Caco-2 (cell line): ENCODE measurements around the gene IQGAP2. TPM values are rescaled to one million over a fixed set of nuclear protein-coding genes. Genes with fewer than 3 reads are reported as not detected.
A peak's percentile ranks its signal among the peaks of the same experiment; 100 is the strongest.

Experiments used
- BruUV-seq: library from RNA; stranded (reverse); fragments of 400-500 nt; replicated peaks from 2 replicates; lab custom pipeline; 2021; lab: Mats Ljungman, UMichigan
- CTCF ChIA-PET: fragments of 300-600 bp; sonication (Branson Sonifier 250); formaldehyde crosslinking; loops from one replicate; lab custom pipeline; 2022; ENCODE audit warnings: antibody characterized with exemption; lab: Charles Lee
- POLR2A ChIA-PET: fragments of 300-600 bp; sonication (Branson Sonifier 250); formaldehyde crosslinking; loops from one replicate; lab custom pipeline; 2022; ENCODE audit warnings: antibody characterized with exemption; lab: Charles Lee
- DNase-seq, 2 experiments: peaks; one replicate each; pipeline versions ENCODE4 v3.0.0 to v3.0.0-alpha.2; 2020 to 2022
- H3K27me3 ChIP-seq: replicated peaks from 2 replicates; pipeline ENCODE4 v1.6.0; 2011; ENCODE audit warnings: low read length; ENCODE audit not compliant: control insufficient read depth, insufficient read depth
- H3K36me3 ChIP-seq: 2 replicates; pipeline ENCODE4 v1.5.1; 2011; ENCODE audit warnings: low read length; ENCODE audit not compliant: control insufficient read depth, insufficient read depth
- H3K4me1 ChIP-seq: fragments of 250-450 bp; sonication (Bioruptor Pico); 2 replicates; pipeline ENCODE4 v1.5.1; 2020; ENCODE audit warnings: mild to moderate bottlenecking
- H3K4me3 ChIP-seq: 2 replicates; pipeline ENCODE4 v1.5.1; 2011; ENCODE audit warnings: low read depth, mild to moderate bottlenecking, control low read depth, low read length
- H3K9me3 ChIP-seq: fragments of 250-450 bp; sonication (Bioruptor Pico); 2 replicates; pipeline ENCODE4 v1.5.1; 2020; ENCODE audit warnings: mild to moderate bottlenecking, moderate library complexity
- H3K27ac Mint-ChIP-seq: one replicate; pipeline ENCODE4 v1.8.0; 2022; ENCODE audit warnings: mixed read lengths; ENCODE audit not compliant: unreplicated experiment
- H3K27me3 Mint-ChIP-seq: one replicate; pipeline ENCODE4 v1.8.0; 2022; ENCODE audit warnings: mixed read lengths; ENCODE audit not compliant: insufficient read depth, unreplicated experiment
- H3K36me3 Mint-ChIP-seq: one replicate; pipeline ENCODE4 v1.8.0; 2022; ENCODE audit warnings: mild to moderate bottlenecking, mixed read lengths; ENCODE audit not compliant: insufficient read depth, unreplicated experiment
- H3K4me1 Mint-ChIP-seq: one replicate; pipeline ENCODE4 v1.8.0; 2022; ENCODE audit warnings: low read depth, mixed read lengths; ENCODE audit not compliant: unreplicated experiment
- H3K4me3 Mint-ChIP-seq: one replicate; pipeline ENCODE4 v1.8.0; 2022; ENCODE audit warnings: mild to moderate bottlenecking, moderate library complexity, mixed read lengths; ENCODE audit not compliant: unreplicated experiment
- H3K9me3 Mint-ChIP-seq: one replicate; pipeline ENCODE4 v1.8.0; 2022; ENCODE audit warnings: mixed read lengths; ENCODE audit not compliant: unreplicated experiment
- intact Hi-C: fragments of 100-400 bp; cut with micrococcal nuclease; formaldehyde crosslinking; loops from one replicate; pipeline ENCODE4 v1.10.0; 2022; ENCODE audit not compliant: unreplicated experiment
- total RNA-seq: library from RNA; stranded (reverse); gene quantifications from 2 replicates; pipeline ENCODE4 v1.2.3, GENCODE V29; 2022
- TF ChIP-seq, protein P1 (sequence below), 2 experiments: fragments of 200-600 bp in 1 of 2; IDR thresholded peaks; 1 replicate in 1 of 2; 2 replicates in 1 of 2; pipeline versions ENCODE4 v1.5.1 to v1.8.0; 2011 to 2022; ENCODE audit warnings: antibody characterized with exemption in 1 of 2, control low read depth in 1 of 2, inconsistent platforms in 1 of 2, low read depth in 1 of 2, low read length in 1 of 2, mild to moderate bottlenecking in 1 of 2, moderate library complexity in 1 of 2; ENCODE audit not compliant: insufficient read depth in 1 of 2, severe bottlenecking in 1 of 2, unreplicated experiment in 1 of 2

IQGAP2 gene
- total RNA-seq, 1 experiment from 2014 or later, result 89.4 TPM

DNA sequence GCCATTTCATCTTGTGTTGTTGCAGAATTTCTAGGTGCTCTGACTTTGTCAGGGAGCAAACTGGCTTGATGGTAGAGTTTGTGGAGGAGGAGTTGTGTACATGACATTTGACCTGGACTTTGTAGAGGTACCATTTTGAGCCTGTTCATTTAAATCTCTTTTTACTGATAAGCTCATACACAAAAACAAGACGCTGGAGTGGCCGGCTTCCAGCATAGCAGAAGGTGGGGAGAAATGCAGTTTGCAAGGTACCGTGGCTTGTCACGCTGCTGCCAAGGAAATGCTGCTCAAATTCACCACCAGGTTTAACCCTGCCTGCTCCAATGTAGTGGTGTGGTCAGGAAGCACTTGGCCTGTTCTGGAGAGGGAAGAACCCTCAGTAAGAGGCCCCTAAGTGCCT, 18.9 kb upstream of the IQGAP2 start:
- intact Hi-C loops, result loop anchor here (2.0 kb wide), 1 partner anchor 19 kb away; the partner anchor contains the start of gene IQGAP2
- no peaks in the 10 kb centered on the region for H3K9me3 Mint-ChIP-seq
- Histone ChIP-seq H3K36me3 (no peaks in the 10 kb centered on the region), H3K4me1 (peaks cover 65% of the 10 kb centered on the region), H3K9me3 (no peaks in the 10 kb centered on the region), H3K4me3 (no peak overlapping the region), H3K27me3 (no peaks in the 10 kb centered on the region)
- no peaks in the 10 kb centered on the region for H3K36me3 Mint-ChIP-seq
- no peaks in the 10 kb centered on the region for H3K27me3 Mint-ChIP-seq
- peaks cover 46% of the 10 kb centered on the region for H3K4me1 Mint-ChIP-seq
- DNase-seq, result peak; percentile 20 to 43
- no peak overlapping the region for H3K4me3 Mint-ChIP-seq
- ChIA-PET POLR2A (no interaction called here), CTCF (no interaction called here)
- BruUV-seq, result no TSS peak
- no peak overlapping the region for H3K27ac Mint-ChIP-seq
- TF ChIP-seq, protein P1, sequence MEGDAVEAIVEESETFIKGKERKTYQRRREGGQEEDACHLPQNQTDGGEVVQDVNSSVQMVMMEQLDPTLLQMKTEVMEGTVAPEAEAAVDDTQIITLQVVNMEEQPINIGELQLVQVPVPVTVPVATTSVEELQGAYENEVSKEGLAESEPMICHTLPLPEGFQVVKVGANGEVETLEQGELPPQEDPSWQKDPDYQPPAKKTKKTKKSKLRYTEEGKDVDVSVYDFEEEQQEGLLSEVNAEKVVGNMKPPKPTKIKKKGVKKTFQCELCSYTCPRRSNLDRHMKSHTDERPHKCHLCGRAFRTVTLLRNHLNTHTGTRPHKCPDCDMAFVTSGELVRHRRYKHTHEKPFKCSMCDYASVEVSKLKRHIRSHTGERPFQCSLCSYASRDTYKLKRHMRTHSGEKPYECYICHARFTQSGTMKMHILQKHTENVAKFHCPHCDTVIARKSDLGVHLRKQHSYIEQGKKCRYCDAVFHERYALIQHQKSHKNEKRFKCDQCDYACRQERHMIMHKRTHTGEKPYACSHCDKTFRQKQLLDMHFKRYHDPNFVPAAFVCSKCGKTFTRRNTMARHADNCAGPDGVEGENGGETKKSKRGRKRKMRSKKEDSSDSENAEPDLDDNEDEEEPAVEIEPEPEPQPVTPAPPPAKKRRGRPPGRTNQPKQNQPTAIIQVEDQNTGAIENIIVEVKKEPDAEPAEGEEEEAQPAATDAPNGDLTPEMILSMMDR (IDR thresholded peaks at IDR 0.05; ENCODE audit: insufficient read depth in 1 of 2, low read depth in 1 of 2, low read length in 1 of 2, severe bottlenecking in 1 of 2, unreplicated experiment in 1 of 2), result no peak

DNA sequence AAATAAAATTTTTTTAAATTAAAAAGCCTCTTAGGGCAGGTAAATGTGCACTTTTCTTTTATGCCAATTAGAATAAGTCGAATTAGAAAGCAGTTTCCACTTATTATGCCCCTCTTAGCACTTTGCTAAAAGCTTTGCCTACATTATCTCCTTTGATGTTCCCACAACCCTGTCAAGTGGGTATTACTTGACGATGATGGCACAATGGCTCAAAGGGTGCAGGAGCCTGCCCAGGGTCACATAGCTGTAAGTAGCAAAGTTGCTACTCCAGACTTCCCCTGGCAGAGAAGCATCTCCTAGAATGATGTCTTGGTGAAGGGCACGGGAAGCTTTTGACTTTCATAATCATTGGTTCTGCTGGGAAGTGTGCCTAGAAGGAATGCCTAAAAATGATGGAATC, 18.4 kb upstream of the IQGAP2 start:
- Mint-ChIP-seq H3K4me1 (peaks cover 51% of the 10 kb centered on the region), H3K36me3 (no peaks in the 10 kb centered on the region), H3K27ac (no peak overlapping the region), H3K9me3 (no peaks in the 10 kb centered on the region), H3K27me3 (no peaks in the 10 kb centered on the region), H3K4me3 (no peak overlapping the region)
- TF ChIP-seq, protein P1 (IDR thresholded peaks at IDR 0.05; ENCODE audit: insufficient read depth in 1 of 2, low read depth in 1 of 2, low read length in 1 of 2, severe bottlenecking in 1 of 2, unreplicated experiment in 1 of 2), result no peak
- POLR2A ChIA-PET, result no interaction called here
- intact Hi-C loops, result loop anchor here (2.0 kb wide), 1 partner anchor 18 kb away; the partner anchor contains the start of gene IQGAP2
- no peak for DNase-seq
- Histone ChIP-seq H3K36me3 (no peaks in the 10 kb centered on the region), H3K4me3 (no peak overlapping the region), H3K4me1 (peaks cover 67% of the 10 kb centered on the region), H3K27me3 (no peaks in the 10 kb centered on the region), H3K9me3 (no peaks in the 10 kb centered on the region)
- CTCF ChIA-PET, result no interaction called here
- no TSS peak for BruUV-seq

DNA sequence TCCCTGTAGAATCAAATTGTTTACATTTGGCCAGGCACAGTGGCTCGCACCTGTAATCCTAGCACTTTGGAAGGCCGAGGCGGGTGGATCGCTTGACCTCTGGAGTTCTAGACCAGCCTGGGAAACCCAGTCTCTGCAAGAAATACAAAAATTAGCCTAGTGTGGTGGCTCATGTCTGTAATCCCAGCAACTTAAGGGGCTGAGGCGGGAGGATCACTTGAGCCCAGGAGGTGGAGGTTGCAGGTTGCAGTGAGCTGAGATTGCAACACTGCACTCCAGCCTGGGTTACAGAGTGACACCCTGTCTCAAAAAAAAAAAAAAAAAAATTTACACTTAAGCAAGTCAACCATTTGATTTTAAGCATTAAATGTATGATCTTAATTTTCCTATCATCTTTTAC, 17.5 kb upstream of the IQGAP2 start:
- CTCF ChIA-PET, result interaction anchor here (0.7 kb wide), 1 partner anchor 129 kb away, joined by 3 read pairs; no protein-coding TSS in a partner anchor
- no peaks in the 10 kb centered on the region for H3K27me3 Mint-ChIP-seq
- H3K4me3 ChIP-seq, result no peak overlapping the region
- no peaks in the 10 kb centered on the region for H3K27me3 ChIP-seq
- DNase-seq, result no peak
- H3K36me3 ChIP-seq, result no peaks in the 10 kb centered on the region
- POLR2A ChIA-PET, result interaction anchor here (0.7 kb wide), 1 partner anchor 1051 kb away, joined by 8 read pairs; no protein-coding TSS in a partner anchor
- no peak overlapping the region for H3K27ac Mint-ChIP-seq
- no peak overlapping the region for H3K4me3 Mint-ChIP-seq
- intact Hi-C loops, result loop anchor here (2.0 kb wide), 1 partner anchor 17 kb away; the partner anchor contains the start of gene IQGAP2
- BruUV-seq, result no TSS peak
- no peaks in the 10 kb centered on the region for H3K36me3 Mint-ChIP-seq
- peaks cover 53% of the 10 kb centered on the region for H3K4me1 Mint-ChIP-seq
- no peaks in the 10 kb centered on the region for H3K9me3 ChIP-seq
- H3K4me1 ChIP-seq, result peaks cover 67% of the 10 kb centered on the region
- no peaks in the 10 kb centered on the region for H3K9me3 Mint-ChIP-seq
- TF ChIP-seq, protein P1 (IDR thresholded peaks at IDR 0.05; ENCODE audit: insufficient read depth in 1 of 2, low read depth in 1 of 2, low read length in 1 of 2, severe bottlenecking in 1 of 2, unreplicated experiment in 1 of 2), result no peak
